ENCODE measurements around the gene CEACAM19.

- TF ChIP-seq CTCF (IDR thresholded peaks at IDR 0.05 in 8 of 11, conservative IDR thresholded peaks at IDR 0.05 in 3 of 11): no peak
- no peak for TF ChIP-seq POLR2A (IDR thresholded peaks at IDR 0.05)
- no peak for TF ChIP-seq POLR2AphosphoS5 (IDR thresholded peaks at IDR 0.05)
Measured at GRCh38 chr19:44623080-44623479, 48.2 kb upstream of the CEACAM19 start.

All from spleen (tissue), 7 donors.